WI38 (cell line): ENCODE data around the gene ABCA7.
A peak's percentile ranks its signal among the peaks of the same experiment; 100 is the strongest.

ENCODE experiments used
- H3K4me3 ChIP-seq: 2 replicates; pipeline ENCODE4 v1.5.1; 2011; ENCODE audit warnings: low read depth, mild to moderate bottlenecking, control low read depth, low read length
- CTCF ChIP-seq: IDR thresholded peaks from 2 replicates; pipeline ENCODE4 v1.5.1; 2012; ENCODE audit warnings: low read depth, mild to moderate bottlenecking, control low read depth, low read length

ABCA7 gene

GRCh38 chr19:1000095-1000494 is 39.8 kb upstream of the ABCA7 start, which contains the start of gene GRIN3B:
Gene GRIN3B (plus strand): TSS chr19:1000419. CDS start chr19:1000438, 19 bp downstream.
- H3K4me3 ChIP-seq, result peak within 1 kb of the TSS; percentile 33
- peak; percentile 49 for TF ChIP-seq CTCF

- H3K4me3 ChIP-seq, result peak overlapping the region; percentile 33
- TF ChIP-seq CTCF, result no peak
These were observed 39.0 kb upstream of the ABCA7 start for GRCh38 chr19:1000591-1001537.

- TF ChIP-seq CTCF, result peak; percentile 78
- H3K4me3 ChIP-seq, result no peak overlapping the region
These were observed 38.3 kb upstream of the ABCA7 start for GRCh38 chr19:1001538-1002166.

- H3K4me3 ChIP-seq, result no peak overlapping the region
- TF ChIP-seq CTCF, result no peak
These were observed 37.3 kb upstream of the ABCA7 start for GRCh38 chr19:1002600-1002999.

- TF ChIP-seq CTCF, result no peak
- no peak overlapping the region for H3K4me3 ChIP-seq
These were observed 36.6 kb upstream of the ABCA7 start for GRCh38 chr19:1003283-1003682.

GRCh38 chr19:1004204-1004802 is 35.6 kb upstream of the ABCA7 start:
- no peak for TF ChIP-seq CTCF
- no peak overlapping the region for H3K4me3 ChIP-seq
